Left ventricle myocardium inferior (tissue), 1 donor: ENCODE measurements around the gene CNPPD1. TPM values are rescaled to one million over a fixed set of nuclear protein-coding genes. Genes with fewer than 3 reads are reported as not detected.

ENCODE experiments used
- DNase-seq: peaks from one replicate; pipeline ENCODE4 v3.0.0-alpha.2; 2020
- H3K27ac ChIP-seq: fragments of 200-600 bp; replicated peaks from 2 replicates; pipeline ENCODE4 v1.8.0; 2021
- H3K27me3 ChIP-seq: fragments of 200-600 bp; 2 replicates; pipeline ENCODE4 v1.8.0; 2021; ENCODE audit warnings: low read depth
- H3K36me3 ChIP-seq: fragments of 200-600 bp; 2 replicates; pipeline ENCODE4 v1.8.0; 2021
- H3K4me1 ChIP-seq: fragments of 200-600 bp; 2 replicates; pipeline ENCODE4 v1.8.0; 2021
- H3K4me3 ChIP-seq: fragments of 200-600 bp; 2 replicates; pipeline ENCODE4 v1.8.0; 2021; ENCODE audit warnings: mild to moderate bottlenecking, moderate library complexity
- H3K9me3 ChIP-seq: fragments of 200-600 bp; replicated peaks from 2 replicates; pipeline ENCODE4 v1.8.0; 2021
- intact Hi-C: fragments of 100-400 bp; cut with micrococcal nuclease; formaldehyde crosslinking; loops from one replicate; pipeline ENCODE4 v1.11.0; 2022
- total RNA-seq: library from RNA; stranded (reverse); fragmentation: NEBNext Ultra II Directional; extraction: Animal tissue kit (Norgen Biotek cat#: 25700); gene quantifications from one replicate; pipeline ENCODE4 v1.2.1, GENCODE V29; 2021
- TF ChIP-seq, protein P1 (sequence below): fragments of 200-600 bp; IDR thresholded peaks from 2 replicates; pipeline ENCODE4 v1.8.0; 2021; ENCODE audit warnings: antibody characterized with exemption, mild to moderate bottlenecking, borderline replicate concordance
- donor health status: DM: no; HTN: yes; CAD: no; lungs with severe emphysema.

Gene CNPPD1
- total RNA-seq, 1 donor from 2014 or later: 58.1 TPM

GRCh38 chr2:219172231-219173154 is 4.2 kb downstream of the CNPPD1 start:
- intact Hi-C loops: loop anchor here (5.0 kb wide), 1 partner anchor 125 kb away; no protein-coding TSS in a partner anchor
- DNase-seq: no peak
- H3K27ac ChIP-seq: peak overlapping the region; percentile 63
- H3K4me3 ChIP-seq: no peak overlapping the region
- H3K27me3 ChIP-seq: no peaks in the 10 kb centered on the region
- H3K9me3 ChIP-seq: no peaks in the 10 kb centered on the region
- peaks cover 49% of the 10 kb centered on the region for H3K4me1 ChIP-seq
- H3K36me3 ChIP-seq: peaks cover 34% of the 10 kb centered on the region
- TF ChIP-seq, protein P1, sequence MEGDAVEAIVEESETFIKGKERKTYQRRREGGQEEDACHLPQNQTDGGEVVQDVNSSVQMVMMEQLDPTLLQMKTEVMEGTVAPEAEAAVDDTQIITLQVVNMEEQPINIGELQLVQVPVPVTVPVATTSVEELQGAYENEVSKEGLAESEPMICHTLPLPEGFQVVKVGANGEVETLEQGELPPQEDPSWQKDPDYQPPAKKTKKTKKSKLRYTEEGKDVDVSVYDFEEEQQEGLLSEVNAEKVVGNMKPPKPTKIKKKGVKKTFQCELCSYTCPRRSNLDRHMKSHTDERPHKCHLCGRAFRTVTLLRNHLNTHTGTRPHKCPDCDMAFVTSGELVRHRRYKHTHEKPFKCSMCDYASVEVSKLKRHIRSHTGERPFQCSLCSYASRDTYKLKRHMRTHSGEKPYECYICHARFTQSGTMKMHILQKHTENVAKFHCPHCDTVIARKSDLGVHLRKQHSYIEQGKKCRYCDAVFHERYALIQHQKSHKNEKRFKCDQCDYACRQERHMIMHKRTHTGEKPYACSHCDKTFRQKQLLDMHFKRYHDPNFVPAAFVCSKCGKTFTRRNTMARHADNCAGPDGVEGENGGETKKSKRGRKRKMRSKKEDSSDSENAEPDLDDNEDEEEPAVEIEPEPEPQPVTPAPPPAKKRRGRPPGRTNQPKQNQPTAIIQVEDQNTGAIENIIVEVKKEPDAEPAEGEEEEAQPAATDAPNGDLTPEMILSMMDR: no peak

DNA sequence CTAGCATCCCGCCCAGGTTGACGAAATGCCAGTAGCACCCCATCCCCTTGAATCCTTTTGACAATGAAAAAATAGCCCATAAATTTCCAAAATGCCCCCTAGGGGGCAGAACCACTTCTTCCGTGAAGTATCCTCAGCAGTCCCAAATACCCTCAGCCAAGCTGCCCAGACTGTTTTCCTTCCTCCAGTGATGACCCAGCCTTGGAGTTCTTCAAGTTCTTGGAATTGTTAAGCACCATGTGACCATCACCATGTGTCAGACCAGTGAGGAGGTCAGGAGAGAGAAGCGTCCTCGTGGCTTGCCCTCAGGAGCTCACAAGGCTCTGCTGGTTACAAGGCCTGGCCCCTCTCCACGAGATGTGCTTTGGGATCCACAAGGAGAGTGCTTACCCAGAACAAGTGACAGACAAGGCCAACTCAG is 5.5 kb downstream of the CNPPD1 start:
- DNase-seq: peak; percentile 29
- intact Hi-C loops: loop anchor here (5.0 kb wide), 1 partner anchor 126 kb away; no protein-coding TSS in a partner anchor
- Histone ChIP-seq H3K4me1 (peaks cover 37% of the 10 kb centered on the region), H3K9me3 (no peaks in the 10 kb centered on the region), H3K27me3 (no peaks in the 10 kb centered on the region), H3K4me3 (no peak overlapping the region), H3K27ac (peak overlapping the region; percentile 63), H3K36me3 (peaks cover 34% of the 10 kb centered on the region)
- TF ChIP-seq, protein P1: peak; percentile 76

GRCh38 chr2:219169930-219170654 is 6.6 kb downstream of the CNPPD1 start, which contains the start of gene SLC23A3:
Gene SLC23A3 (minus strand): TSS chr2:219170029. CDS start chr2:219169984, 45 bp downstream.
- TF ChIP-seq, protein P1: no peak
- Histone ChIP-seq H3K4me1 (peaks cover 25% of the 10 kb centered on the region), H3K4me3 (no peak within 1 kb of the TSS), H3K36me3 (peaks cover 30% of the 10 kb centered on the region), H3K27me3 (no peaks in the 10 kb centered on the region), H3K27ac (peak within 1 kb of the TSS; percentile 63), H3K9me3 (no peaks in the 10 kb centered on the region)
- no peak for DNase-seq
- intact Hi-C loops: loop anchor here (5.0 to 10.0 kb wide), 2 partner anchors 55 to 127 kb away; partner anchors contain the start of genes ANKZF1 and ATG9A

GRCh38 chr2:219168932-219169331 is 7.8 kb downstream of the CNPPD1 start:
- H3K9me3 ChIP-seq: no peaks in the 10 kb centered on the region
- H3K4me3 ChIP-seq: no peak overlapping the region
- no peak overlapping the region for H3K27ac ChIP-seq
- peaks cover 18% of the 10 kb centered on the region for H3K36me3 ChIP-seq
- no peak for DNase-seq
- H3K27me3 ChIP-seq: no peaks in the 10 kb centered on the region
- peaks cover 17% of the 10 kb centered on the region for H3K4me1 ChIP-seq
- intact Hi-C loops: loop anchor here (10.0 kb wide), 1 partner anchor 56 kb away; the partner anchor contains the start of genes ANKZF1 and ATG9A
- TF ChIP-seq, protein P1: no peak

GRCh38 chr2:219168526-219168925 is 8.2 kb downstream of the CNPPD1 start:
- no peak overlapping the region for H3K27ac ChIP-seq
- H3K4me1 ChIP-seq: peaks cover 17% of the 10 kb centered on the region
- H3K36me3 ChIP-seq: peaks cover 14% of the 10 kb centered on the region
- TF ChIP-seq, protein P1: no peak
- DNase-seq: no peak
- H3K9me3 ChIP-seq: no peaks in the 10 kb centered on the region
- no peaks in the 10 kb centered on the region for H3K27me3 ChIP-seq
- no peak overlapping the region for H3K4me3 ChIP-seq
- intact Hi-C loops: loop anchor here (10.0 kb wide), 1 partner anchor 56 kb away; the partner anchor contains the start of genes ANKZF1 and ATG9A
